Measurements from ENCODE around the gene LDLRAD4.
A peak's percentile ranks its signal among the peaks of the same experiment; 100 is the strongest.

The LDLRAD4 gene

DNA sequence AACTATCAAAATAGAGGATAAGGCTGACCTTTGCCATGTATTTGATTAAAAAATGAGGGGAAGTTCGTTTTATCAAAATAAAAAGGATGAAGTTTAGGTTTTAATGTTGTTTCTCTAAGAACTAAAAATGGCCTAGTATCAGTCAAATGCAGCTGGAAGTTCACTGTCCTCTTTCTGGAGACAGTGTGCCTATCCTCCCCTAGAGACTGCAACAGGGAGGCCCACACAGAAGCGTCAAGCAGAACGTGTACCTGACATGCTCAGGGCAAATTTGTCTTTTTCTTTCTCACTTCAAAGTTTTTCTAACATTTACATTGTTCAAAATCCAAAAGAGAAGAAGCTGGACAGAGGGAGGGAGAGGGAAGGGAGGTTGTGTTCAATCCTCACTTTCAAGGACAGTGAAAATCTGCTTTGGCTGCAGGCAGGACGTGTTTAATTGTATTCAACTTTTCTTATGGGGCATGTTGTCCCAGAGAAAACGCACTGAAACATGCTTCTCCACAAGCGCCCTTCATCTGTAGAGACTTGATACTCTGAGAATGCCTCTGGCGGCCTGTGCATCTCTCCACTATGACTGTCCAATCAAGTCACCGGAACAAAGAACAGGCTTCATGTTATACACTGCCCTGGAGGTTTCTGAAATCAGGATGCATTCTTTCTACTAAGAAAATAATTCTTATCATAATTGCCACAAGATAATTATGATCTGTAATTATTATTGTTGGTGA is 442.7 kb downstream of the LDLRAD4 start:
- TF ChIP-seq, protein P1, sequence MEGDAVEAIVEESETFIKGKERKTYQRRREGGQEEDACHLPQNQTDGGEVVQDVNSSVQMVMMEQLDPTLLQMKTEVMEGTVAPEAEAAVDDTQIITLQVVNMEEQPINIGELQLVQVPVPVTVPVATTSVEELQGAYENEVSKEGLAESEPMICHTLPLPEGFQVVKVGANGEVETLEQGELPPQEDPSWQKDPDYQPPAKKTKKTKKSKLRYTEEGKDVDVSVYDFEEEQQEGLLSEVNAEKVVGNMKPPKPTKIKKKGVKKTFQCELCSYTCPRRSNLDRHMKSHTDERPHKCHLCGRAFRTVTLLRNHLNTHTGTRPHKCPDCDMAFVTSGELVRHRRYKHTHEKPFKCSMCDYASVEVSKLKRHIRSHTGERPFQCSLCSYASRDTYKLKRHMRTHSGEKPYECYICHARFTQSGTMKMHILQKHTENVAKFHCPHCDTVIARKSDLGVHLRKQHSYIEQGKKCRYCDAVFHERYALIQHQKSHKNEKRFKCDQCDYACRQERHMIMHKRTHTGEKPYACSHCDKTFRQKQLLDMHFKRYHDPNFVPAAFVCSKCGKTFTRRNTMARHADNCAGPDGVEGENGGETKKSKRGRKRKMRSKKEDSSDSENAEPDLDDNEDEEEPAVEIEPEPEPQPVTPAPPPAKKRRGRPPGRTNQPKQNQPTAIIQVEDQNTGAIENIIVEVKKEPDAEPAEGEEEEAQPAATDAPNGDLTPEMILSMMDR (IDR thresholded peaks at IDR 0.05) = no peak

GRCh38 chr18:13661779-13662256 is 443.3 kb downstream of the LDLRAD4 start:
- TF ChIP-seq, protein P1 (IDR thresholded peaks at IDR 0.05) = no peak

- TF ChIP-seq, protein P1 (IDR thresholded peaks at IDR 0.05) = no peak
These were observed 454.1 kb downstream of the LDLRAD4 start for GRCh38 chr18:13672657-13673056.

DNA sequence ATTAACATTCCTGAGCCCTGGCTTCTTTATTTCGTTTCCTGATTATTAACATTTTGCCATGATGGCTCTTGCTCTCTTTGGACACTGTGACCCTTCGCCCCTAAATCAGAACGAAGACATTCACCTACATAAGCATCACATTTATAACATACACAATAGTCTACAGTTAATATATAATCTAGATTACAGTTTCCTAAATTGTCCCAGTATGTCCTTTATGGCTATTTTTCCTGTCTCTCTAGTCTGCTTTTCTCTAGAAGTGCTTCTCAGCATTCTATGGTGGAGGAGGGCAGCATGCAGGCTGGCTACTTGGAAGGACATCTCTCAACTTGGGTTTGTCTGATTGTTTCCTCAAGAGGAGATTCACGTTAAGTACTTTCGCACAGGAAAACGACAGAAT is 457.9 kb downstream of the LDLRAD4 start:
- TF ChIP-seq, protein P1 (IDR thresholded peaks at IDR 0.05) = no peak

GRCh38 chr18:13680612-13681011 is 462.1 kb downstream of the LDLRAD4 start:
- TF ChIP-seq, protein P1 (IDR thresholded peaks at IDR 0.05) = peak; percentile 45; the same call in 1 of the 2 replicates

DNA sequence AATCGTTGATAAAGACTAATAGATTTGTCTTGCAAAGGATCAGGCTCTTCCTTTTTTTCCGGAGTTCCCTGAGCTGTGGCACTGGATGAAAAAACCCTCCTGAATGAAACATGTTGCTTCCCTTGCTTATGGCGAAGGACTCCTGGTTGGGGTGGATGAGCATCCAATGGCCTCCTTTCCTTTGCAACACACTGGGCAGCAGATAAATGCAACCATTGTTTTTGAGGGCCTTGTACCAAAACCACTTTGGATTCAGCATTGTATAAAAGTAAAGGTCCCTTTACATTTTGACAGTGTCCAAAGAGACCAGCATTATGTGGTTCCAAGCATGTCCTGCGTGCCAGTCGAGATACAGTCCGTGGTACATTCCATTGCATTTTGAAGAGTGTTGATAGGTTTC is 463.1 kb downstream of the LDLRAD4 start:
- TF ChIP-seq, protein P1 (IDR thresholded peaks at IDR 0.05) = no peak

- TF ChIP-seq, protein P1 (IDR thresholded peaks at IDR 0.05) = no peak
These were observed 466.0 kb downstream of the LDLRAD4 start for GRCh38 chr18:13684546-13684945.
